GM21423 (cell line): ENCODE data around the gene ZNF337.
"Not testable (repeated sequence)": the region's sequence is repeated elsewhere in the genome, so short reads cannot be mapped to it uniquely, and the experiment has no call there.

Experiments
- ATAC-seq: cut with Tn5 transposase; IDR thresholded peaks from one replicate; pipeline ENCODE4 v1.9.1; 2021; ENCODE audit warnings: mild to moderate bottlenecking, moderate library complexity; ENCODE audit not compliant: unreplicated experiment

ZNF337 gene

DNA sequence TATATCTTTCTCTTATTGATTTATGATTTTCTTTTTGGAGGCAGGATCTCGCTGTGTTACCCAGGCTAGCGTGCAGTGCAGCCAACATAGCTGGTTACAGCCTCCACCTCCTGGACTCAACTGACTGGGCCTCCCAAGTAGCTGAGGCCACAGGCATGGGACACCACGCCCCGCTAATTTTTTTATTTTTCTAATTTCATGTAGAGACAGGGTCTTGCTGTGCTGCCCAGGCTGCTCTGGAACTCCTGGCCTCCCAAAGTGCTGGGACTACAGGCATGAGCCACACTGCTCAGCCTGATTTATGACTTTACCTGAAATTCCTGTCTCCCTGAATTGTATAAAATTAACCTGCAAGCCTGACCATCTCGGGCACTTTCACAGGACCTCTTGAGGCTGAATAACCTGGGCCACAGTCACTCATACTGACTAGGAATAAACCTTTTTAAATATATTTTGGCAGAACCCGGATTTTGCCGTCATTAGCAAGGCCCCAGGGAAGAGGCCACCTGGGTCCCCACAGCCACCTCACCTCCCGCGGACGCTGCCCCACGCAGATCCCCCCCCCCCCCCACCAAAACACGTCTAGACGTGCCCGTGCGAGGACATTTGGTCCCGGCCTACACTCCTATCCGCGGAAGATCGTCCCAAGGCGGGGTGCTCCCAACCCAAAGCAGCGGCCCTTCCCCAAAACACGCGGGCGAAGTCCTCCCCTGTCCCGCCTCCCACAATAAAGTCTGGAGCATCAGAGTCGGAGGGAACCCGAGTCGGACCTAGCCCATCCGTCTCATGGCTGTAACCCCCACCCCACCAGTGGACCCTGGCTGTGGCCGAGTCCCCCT, 902 bp downstream of the ZNF337 start:
- no peak for ATAC-seq

- no peak for ATAC-seq
Observed at GRCh38 chr20:25692499-25692898, 4.2 kb downstream of the ZNF337 start.

GRCh38 chr20:25690427-25690826, 6.2 kb downstream of the ZNF337 start:
- no peak for ATAC-seq

DNA sequence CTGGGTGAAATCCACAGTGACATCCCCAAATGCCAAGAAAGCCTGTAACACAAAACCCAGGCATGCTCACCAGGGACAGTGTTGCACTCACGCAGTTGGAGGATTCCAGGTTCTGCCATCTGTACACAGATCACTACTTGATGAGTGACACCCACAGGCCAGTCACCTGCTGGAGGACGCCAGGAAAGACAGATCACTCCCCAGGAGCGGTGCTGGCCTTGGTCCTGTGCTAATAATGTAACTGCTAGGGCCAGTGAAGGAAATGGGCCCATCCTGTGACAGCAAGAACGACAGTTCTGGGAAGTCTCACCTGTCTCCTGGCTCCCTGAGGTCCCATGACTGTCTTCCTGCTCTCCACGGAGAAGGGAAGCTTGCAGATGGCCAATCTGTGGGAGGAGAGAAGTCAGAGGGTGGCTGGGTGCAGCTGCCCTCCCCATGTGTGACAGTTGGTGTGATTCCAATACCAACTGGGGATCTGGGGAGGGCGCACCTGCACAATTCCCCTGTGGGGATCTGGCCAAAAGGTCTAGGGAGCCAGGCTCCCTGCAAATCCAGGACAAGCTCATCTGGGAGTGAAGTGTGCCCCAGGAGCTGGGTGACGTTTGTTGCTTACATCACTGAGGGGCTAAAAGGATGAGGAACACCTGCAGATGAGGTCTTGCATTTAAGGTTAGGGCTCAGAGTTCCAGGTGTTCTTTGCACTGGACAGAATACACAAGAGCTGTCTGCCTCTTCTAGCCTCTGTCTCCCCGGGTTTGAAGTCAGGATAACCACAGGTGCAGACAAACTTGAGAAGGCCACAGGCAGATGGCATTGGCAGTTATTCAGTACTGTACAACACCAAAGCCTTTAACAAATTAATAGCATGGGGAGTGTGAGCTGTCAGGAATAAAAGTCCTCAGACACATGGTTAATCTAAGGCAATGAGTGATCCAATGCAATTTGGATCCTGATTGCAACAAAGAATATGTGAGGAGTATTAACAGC, 10.3 kb downstream of the ZNF337 start:
- peak; percentile 12 for ATAC-seq

DNA sequence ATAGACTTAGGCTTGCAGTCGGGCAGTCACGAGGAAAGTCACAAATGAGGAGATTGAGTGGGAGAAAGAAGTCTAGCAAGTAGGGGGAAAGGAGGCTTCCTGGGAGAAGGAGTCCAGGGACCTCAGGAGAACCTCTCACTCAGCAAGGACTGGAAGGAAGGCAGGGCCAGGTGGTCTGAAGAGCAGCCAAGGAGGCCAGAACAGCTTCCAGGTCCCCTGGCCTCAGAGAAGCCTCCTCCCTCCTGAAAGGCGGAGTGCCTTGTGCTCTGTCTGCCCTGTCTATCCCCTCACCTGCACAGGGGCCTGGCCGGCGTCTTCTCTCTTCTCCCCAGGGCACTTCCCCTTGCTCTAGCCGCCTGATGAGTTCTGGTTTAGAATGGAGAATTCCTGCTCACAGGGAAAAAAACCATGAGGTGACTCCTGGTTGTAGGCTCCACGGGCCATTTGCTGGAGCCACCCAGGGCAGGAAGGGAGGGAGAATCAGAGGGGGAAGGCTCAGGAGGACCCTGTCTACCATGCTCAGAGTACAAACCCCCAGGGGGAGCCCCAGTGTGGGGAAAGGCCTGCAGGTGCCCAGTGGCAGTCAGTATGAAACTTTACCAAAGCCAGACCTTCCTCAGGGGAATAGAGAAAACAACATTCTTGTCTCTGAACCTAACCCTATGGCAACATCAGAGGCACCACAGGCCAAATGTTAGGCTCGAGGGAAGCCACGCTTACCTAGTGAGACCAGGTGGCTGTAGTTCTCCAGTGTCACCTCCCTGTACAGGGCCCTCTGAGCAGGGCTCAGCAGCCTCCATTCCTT, 11.2 kb downstream of the ZNF337 start:
- ATAC-seq, result peak; percentile 94

DNA sequence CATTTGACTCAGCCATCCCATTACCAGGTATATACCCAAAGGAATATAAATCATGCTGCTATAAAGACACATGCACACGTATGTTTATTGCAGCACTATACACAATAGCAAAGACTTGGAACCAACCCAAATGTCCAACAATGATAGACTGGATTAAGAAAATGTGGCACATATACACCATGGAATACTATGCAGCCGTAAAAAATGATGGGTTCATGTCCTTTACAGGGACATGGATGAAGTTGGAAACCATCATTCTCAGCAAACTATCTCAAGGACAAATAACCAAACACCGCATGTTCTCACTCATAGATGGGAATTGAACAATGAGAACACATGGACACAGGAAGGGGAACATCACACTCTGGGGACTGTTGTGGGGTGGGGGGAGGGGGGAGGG, 12.8 kb downstream of the ZNF337 start:
- not testable (repeated sequence) for ATAC-seq

DNA sequence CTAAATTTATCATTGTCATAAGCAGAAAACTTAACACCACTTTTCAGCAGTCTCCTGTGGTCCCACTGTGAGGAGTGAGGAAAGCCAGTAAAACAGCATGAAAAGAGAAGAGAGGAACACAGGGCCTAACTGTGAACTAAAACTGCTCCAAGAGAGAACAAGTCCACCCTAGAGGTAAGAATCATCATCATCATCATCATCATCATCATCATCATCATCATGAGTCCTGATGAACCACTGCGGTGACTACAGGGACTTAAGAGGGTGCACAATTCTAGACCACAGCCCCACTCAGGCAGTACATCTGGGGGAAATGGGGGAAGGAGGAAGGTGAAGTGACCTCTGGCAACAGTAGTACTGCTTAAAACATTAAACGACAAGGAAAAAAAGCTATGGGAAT, 13.6 kb downstream of the ZNF337 start:
- ATAC-seq, result no peak

GRCh38 chr20:25676164-25676809, 20.4 kb downstream of the ZNF337 start:
- no peak for ATAC-seq

DNA sequence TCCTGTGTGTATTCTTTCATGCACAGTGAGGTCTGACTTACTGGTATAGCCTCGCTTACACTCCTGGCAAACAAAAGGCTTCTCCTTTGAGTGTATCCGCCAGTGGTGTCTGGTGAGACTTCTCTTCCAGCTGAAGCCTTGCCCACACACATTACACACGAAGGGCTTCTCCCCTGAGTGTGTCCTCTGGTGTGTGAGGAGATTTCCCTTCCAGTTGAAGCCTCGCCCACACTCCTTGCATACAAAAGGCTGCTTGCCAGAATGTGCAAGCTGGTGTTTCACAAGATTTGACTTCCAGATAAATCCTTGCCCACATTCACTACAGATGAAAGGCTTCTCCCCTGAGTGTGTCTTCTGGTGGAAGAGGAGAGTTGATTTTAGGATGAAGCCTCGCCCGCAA, 21.5 kb downstream of the ZNF337 start:
- no peak for ATAC-seq

DNA sequence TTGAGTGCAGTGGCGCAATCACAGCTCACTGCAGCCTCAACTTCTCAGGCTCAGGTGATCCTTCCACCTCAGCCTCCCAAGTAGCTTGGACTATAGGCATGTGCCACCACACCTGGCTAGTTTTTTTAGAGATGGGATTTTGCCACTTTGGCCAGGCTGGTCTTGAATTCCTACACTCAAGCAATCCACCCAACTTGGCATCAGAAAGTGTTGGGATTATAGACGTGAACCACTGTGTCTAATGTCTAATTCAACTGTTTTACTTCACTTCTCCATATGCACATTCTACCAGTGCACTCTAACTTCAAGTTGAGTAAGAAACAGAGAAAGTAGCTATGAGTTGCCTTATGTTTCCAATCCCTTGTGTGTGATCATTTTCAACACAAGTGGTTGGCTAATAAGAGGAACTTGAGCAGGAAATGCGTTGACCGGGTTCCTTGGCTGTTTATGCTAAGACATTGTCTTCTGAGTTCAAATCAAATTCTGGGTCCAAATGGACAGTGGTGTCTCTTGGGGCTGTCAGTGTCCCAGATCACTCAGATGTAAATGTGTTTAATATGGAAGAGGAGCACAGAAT, 23.9 kb downstream of the ZNF337 start:
- no peak for ATAC-seq

GRCh38 chr20:25669826-25670422, 26.7 kb downstream of the ZNF337 start:
- no peak for ATAC-seq

GRCh38 chr20:25668446-25668845, 28.2 kb downstream of the ZNF337 start:
- ATAC-seq, result no peak

DNA sequence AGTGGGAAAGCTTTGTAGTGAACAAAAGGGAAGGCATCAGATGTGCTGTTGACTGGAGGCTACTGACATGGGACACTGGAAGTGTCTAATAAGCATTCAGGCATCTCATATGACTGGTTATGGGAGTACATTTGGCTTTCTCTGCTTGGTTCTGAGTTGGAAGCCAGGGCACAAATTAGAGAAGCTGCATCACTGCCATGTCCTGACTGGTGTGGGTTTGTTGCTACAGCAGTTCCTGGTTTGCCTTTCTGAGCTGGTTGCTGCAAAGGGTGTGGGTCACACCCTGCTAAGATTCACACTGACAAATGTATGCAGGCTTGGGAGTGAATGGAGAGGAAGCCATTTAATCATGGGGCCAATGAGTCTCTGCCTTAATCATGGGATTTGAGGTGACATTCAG, 36.7 kb downstream of the ZNF337 start:
- no peak for ATAC-seq

GRCh38 chr20:25654487-25654886, 42.2 kb downstream of the ZNF337 start:
- ATAC-seq, result no peak

DNA sequence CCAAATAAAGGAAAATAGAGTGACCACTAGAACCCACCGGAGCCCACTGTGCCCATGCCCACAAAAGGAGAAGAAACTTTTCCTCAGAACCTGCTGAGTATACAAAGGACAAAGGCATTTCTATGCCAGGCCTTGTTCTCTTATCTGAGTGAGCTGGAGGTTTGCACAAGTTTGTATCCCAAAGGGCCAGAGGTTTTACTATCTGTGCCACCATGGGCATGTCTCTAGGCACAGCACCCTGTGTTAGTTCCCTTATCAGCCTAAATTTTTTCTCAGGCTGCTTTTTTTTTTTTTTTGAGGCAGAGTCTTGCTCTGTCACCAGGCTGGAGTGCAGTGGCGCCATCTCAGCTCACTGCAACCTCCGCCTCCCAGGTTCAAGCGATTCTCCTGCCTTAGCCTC, 43.8 kb downstream of the ZNF337 start:
- ATAC-seq, result not testable (repeated sequence)

DNA sequence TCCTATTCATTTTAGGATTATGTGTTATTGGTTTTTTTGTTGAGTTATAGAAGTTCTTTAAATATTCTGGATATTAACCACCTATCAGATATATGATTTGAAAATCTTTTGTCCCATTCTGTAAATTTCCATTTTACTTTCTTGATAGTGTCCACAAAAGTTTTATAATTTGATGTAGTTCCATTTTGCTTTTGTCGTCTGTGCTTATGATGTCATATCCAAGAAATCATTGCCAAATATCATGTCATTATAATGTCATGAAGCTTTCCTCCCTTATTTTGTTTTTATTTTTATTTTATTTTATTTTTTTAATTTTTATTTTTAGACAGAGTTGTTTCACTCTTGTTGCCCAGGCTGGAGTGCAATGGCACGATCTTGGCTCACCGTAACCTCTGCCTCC, 51.8 kb downstream of the ZNF337 start:
- ATAC-seq, result no peak

DNA sequence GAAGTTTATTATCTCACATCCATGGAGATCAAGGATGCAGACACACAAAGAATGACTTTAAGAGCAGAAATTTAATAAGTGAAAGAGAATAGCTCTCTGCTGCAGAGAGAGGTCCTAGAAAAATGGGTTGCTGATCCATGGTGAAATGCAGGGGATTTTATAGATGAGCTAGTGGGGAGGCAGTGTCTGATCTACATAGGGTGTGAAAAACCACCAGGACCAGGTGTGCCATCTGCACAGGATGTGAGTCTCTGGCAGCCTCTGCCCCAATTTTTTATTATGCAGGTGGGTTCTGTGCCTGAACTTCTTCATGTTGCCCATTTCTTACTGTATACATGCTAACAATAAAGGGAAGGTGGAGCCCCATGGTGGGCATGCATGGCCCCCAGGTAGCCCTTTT, 52.9 kb downstream of the ZNF337 start:
- no peak for ATAC-seq

DNA sequence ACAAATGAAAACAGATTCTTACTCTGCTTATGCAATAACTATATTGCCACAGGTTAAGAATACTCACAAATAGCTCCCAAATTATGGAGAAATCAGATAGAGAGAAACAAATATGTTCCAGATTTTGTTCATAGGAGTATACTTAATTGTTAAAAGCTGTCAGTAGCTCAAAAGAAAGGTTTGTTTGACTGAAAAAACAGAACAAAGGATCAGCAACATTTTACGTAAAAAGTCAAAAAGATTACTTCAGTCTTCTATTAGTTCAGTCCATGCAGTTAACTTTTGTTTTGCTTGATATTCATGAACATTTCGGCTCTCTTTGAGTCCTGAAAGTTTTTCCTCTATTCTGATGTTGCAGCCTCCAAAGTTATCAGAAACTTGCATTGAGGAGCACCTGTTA, 59.4 kb downstream of the ZNF337 start:
- ATAC-seq, result no peak

GRCh38 chr20:25632940-25633790, 63.5 kb downstream of the ZNF337 start:
- no peak for ATAC-seq
